NB4 (cell line): Measurements from ENCODE around the gene DENND4B.

Source experiments
- CTCF ChIP-seq: IDR thresholded peaks from one replicate; pipeline ENCODE4 v1.5.1; 2012; ENCODE audit warnings: low read depth, low read length
- POLR2A ChIP-seq: IDR thresholded peaks from 2 replicates; pipeline ENCODE4 v1.6.1; 2011; ENCODE audit warnings: mild to moderate bottlenecking; ENCODE audit not compliant: insufficient read length; ENCODE audit errors: extremely low read depth

GRCh38 chr1:153922972-153923925 is 23.3 kb downstream of the DENND4B start, which contains the start of gene GATAD2B:
- TF ChIP-seq CTCF (no peak), POLR2A (peak; percentile 28)
